22Rv1 (cell line): Measurements from ENCODE around the gene ZNF26.

Experiments
- CTCF ChIP-seq: fragments of 450-650 bp; IDR thresholded peaks from 2 replicates; pipeline ENCODE4 v1.5.1; 2017; ENCODE audit warnings: mild to moderate bottlenecking
- ZFX ChIP-seq: fragments of 450-650 bp; IDR thresholded peaks from 2 replicates; pipeline ENCODE4 v1.6.1; 2017; ENCODE audit warnings: antibody characterized with exemption, borderline replicate concordance

- TF ChIP-seq CTCF: no peak
- TF ChIP-seq ZFX: no peak
Observed at GRCh38 chr12:132942611-132943010, 43.6 kb upstream of the ZNF26 start.
